ENCODE measurements around the gene PLEKHA3. TPM values are rescaled to one million over a fixed set of nuclear protein-coding genes. Genes with fewer than 3 reads are reported as not detected.

The PLEKHA3 gene
- total and polyA plus RNA-seq, 9 of the 15 experiments (the other 6 are each of a cell fraction or from before 2014, with no cell fraction given) = 2.3 to 23.4 (median 10.5) TPM

- TF ChIP-seq AFF1 (IDR thresholded peaks at IDR 0.05; ENCODE audit: low read depth in 1 of 2, partially characterized antibody in 2 of 2) (no peak), CBFA2T2 (conservative IDR thresholded peaks at IDR 0.05) (no peak), PATZ1 (CRISPR knock-in tag; IDR thresholded peaks at IDR 0.05; ENCODE audit: borderline replicate concordance) (no peak), HDAC2 (IDR thresholded peaks at IDR 0.05) (no peak), ZFP1 (CRISPR knock-in tag; IDR thresholded peaks at IDR 0.05) (no peak), MEIS2 (IDR thresholded peaks at IDR 0.05; ENCODE audit: partially characterized antibody) (peak; percentile 45), PBX2 (CRISPR knock-in tag; IDR thresholded peaks at IDR 0.05; ENCODE audit: low read depth) (no peak), PBX2 (tag; conservative IDR thresholded peaks at IDR 0.05; ENCODE audit: low read depth) (peak; percentile 47; the same call in 1 of the 2 replicates), HNRNPUL1 (IDR thresholded peaks at IDR 0.05; ENCODE audit: low read length) (no peak), ETV6 (IDR thresholded peaks at IDR 0.05; ENCODE audit: borderline replicate concordance in 1 of 2, low read depth in 2 of 2, low read length in 1 of 2) (no peak), ETV6 (CRISPR knock-in tag; IDR thresholded peaks at IDR 0.05; ENCODE audit: borderline replicate concordance) (no peak), KLF1 (tag; IDR thresholded peaks at IDR 0.05) (no peak), SIN3A (IDR thresholded peaks at IDR 0.05; ENCODE audit: borderline replicate concordance in 2 of 2, control insufficient read depth in 1 of 2, low read depth in 2 of 2, low read length in 2 of 2) (no peak), TAL1 (IDR thresholded peaks at IDR 0.05) (no peak), CSDE1 (IDR thresholded peaks at IDR 0.05) (0 out of 4 replicates have a peak, but pooled peaks of 1 of the 2 experiments have one; percentile 9), KDM1A (IDR thresholded peaks at IDR 0.05) (no peak), ZC3H8 (IDR thresholded peaks at IDR 0.05) (no peak)
Observed at GRCh38 chr2:178527592-178527991, 47.3 kb downstream of the PLEKHA3 start (continued).
